ENCODE results near the gene MLH3.

- TF ChIP-seq CTCF (optimal IDR thresholded peaks at IDR 0.05 in 1 of 3, IDR thresholded peaks at IDR 0.05 in 1 of 3, conservative IDR thresholded peaks at IDR 0.05 in 1 of 3; ENCODE audit: extremely low read depth in 1 of 3, insufficient read depth in 2 of 3, low read length in 3 of 3): no peak
- no peak for TF ChIP-seq EZH2 (IDR thresholded peaks at IDR 0.05; ENCODE audit: low read length)
Measured at GRCh38 chr14:74984236-74985027, 66.8 kb downstream of the MLH3 start.

Measured in keratinocyte (primary cell).